Dermis blood vessel endothelial cell (primary cell): Measurements from ENCODE around the gene EPB41L3. TPM values are rescaled to one million over a fixed set of nuclear protein-coding genes. Genes with fewer than 3 reads are reported as not detected.

Source experiments
- DNase-seq: peaks from one replicate; pipeline ENCODE4 v3.0.0; 2010
- total RNA-seq: library from RNA; depleted of rRNA; stranded (reverse); fragments of >200 nt; gene quantifications from 2 replicates; pipeline ENCODE4 v1.2.3, GENCODE V29; 2014

Gene EPB41L3
- 38.1 and 42.1 TPM in 2 replicates for total RNA-seq

- peak; percentile 54 for DNase-seq
These were observed at the start of gene EPB41L3 for GRCh38 chr18:5543773-5544389. TSS of gene EPB41L3 (minus strand) at chr18:5543997. CDS start at chr18:5489183, 54,814 bp downstream.

GRCh38 chr18:5588529-5588928 lies 44.7 kb upstream of the EPB41L3 start:
- no peak for DNase-seq

GRCh38 chr18:5585653-5586052 lies 41.9 kb upstream of the EPB41L3 start:
- DNase-seq = no peak

GRCh38 chr18:5584746-5585417 lies 41.1 kb upstream of the EPB41L3 start:
- DNase-seq = no peak

GRCh38 chr18:5582849-5583681 lies 39.3 kb upstream of the EPB41L3 start:
- peak; percentile 21 for DNase-seq

GRCh38 chr18:5582076-5582475 lies 38.3 kb upstream of the EPB41L3 start:
- DNase-seq = no peak

- no peak for DNase-seq
These were observed 31.0 kb upstream of the EPB41L3 start for GRCh38 chr18:5574843-5575242.

- DNase-seq = no peak
These were observed 27.9 kb upstream of the EPB41L3 start for GRCh38 chr18:5571666-5572065.

GRCh38 chr18:5570613-5571012 lies 26.8 kb upstream of the EPB41L3 start:
- peak; percentile 64 for DNase-seq

- no peak for DNase-seq
These were observed 24.6 kb upstream of the EPB41L3 start for GRCh38 chr18:5568416-5568815.

GRCh38 chr18:5558851-5559250 lies 15.1 kb upstream of the EPB41L3 start:
- DNase-seq = no peak

- no peak for DNase-seq
These were observed 12.6 kb upstream of the EPB41L3 start for GRCh38 chr18:5556310-5556974.

GRCh38 chr18:5554629-5555028 lies 10.8 kb upstream of the EPB41L3 start:
- no peak for DNase-seq

- DNase-seq = peak; percentile 75
These were observed 2.9 kb upstream of the EPB41L3 start for GRCh38 chr18:5546660-5547059.

- DNase-seq = peak; percentile 29
These were observed 639 bp downstream of the EPB41L3 start for GRCh38 chr18:5543036-5543680.

GRCh38 chr18:5542515-5543035 lies 1.2 kb downstream of the EPB41L3 start:
- peak; percentile 25 for DNase-seq

GRCh38 chr18:5541644-5542043 lies 2.2 kb downstream of the EPB41L3 start:
- no peak for DNase-seq

GRCh38 chr18:5539391-5539790 lies 4.4 kb downstream of the EPB41L3 start:
- no peak for DNase-seq

- no peak for DNase-seq
These were observed 5.3 kb downstream of the EPB41L3 start for GRCh38 chr18:5538544-5538943.

- DNase-seq = no peak
These were observed 5.9 kb downstream of the EPB41L3 start for GRCh38 chr18:5537860-5538259.

- DNase-seq = no peak
These were observed 9.0 kb downstream of the EPB41L3 start for GRCh38 chr18:5534845-5535244.

GRCh38 chr18:5532066-5532465 lies 11.7 kb downstream of the EPB41L3 start:
- DNase-seq = no peak
